Left cardiac atrium (tissue), 4 donors: ENCODE data around the gene CPNE5. TPM values are rescaled to one million over a fixed set of nuclear protein-coding genes. Genes with fewer than 3 reads are reported as not detected.

Source experiments
- ATAC-seq, 2 donors: fragments of 200-7000 bp; cut with Tn5 transposase; one replicate each; pipeline ENCODE4 v1.9.1; 2020; ENCODE audit warnings: mild to moderate bottlenecking in 2 of 2, moderate library complexity in 2 of 2
- DNase-seq: peaks from one replicate; pipeline ENCODE4 v3.0.0-alpha.2; 2020
- intact Hi-C, 2 donors: fragments of 100-400 bp; cut with DNase I; formaldehyde crosslinking; loops; one replicate each; pipeline versions ENCODE4 v1.14.1 to v1.15.1; 2022 to 2023
- total RNA-seq, 2 donors: library from RNA; stranded (reverse); fragmentation: NEBNext Ultra II Directional; extraction: Animal tissue kit (Norgen Biotek cat#: 25700); gene quantifications; one replicate each; pipeline ENCODE4 v1.2.1, GENCODE V29; 2021
- donor health status: DM: no; HTN: yes; CAD: no.
- donor health status: DM: no; HTN: yes; CAD: no; lungs with severe emphysema.
- donor health status: DM: yes; HTN: yes; CAD: no.
- donor health status: Dilated cardiomyopathy.

The CPNE5 gene
- total RNA-seq, 2 donors from 2014 or later = 14.7 to 63.5 TPM

- peak; percentile 80 for DNase-seq
- intact Hi-C loops = loop anchor here (10.0 kb wide), 3 partner anchors 74 to 144 kb away; no protein-coding TSS in a partner anchor
- peak; percentile 80 to 88 for ATAC-seq
Measured at GRCh38 chr6:36759148-36759759, 80.0 kb downstream of the CPNE5 start.

- DNase-seq (no peak), ATAC-seq (no peak)
- intact Hi-C loops = loop anchor here (10.0 kb wide), 3 partner anchors 74 to 144 kb away; no protein-coding TSS in a partner anchor
Measured at GRCh38 chr6:36758516-36759147, 80.6 kb downstream of the CPNE5 start.

- ATAC-seq (no peak), DNase-seq (no peak)
- intact Hi-C loops = loop anchor here (10.0 kb wide), 3 partner anchors 73 to 143 kb away; no protein-coding TSS in a partner anchor
Measured at GRCh38 chr6:36757943-36758508, 81.2 kb downstream of the CPNE5 start.

GRCh38 chr6:36757206-36757605 lies 82.0 kb downstream of the CPNE5 start:
- DNase-seq = no peak
- no peak for ATAC-seq
- intact Hi-C loops = loop anchor here (10.0 kb wide), 3 partner anchors 72 to 142 kb away; no protein-coding TSS in a partner anchor

GRCh38 chr6:36756786-36757185 lies 82.5 kb downstream of the CPNE5 start:
- ATAC-seq (no peak), DNase-seq (no peak)
- intact Hi-C loops = loop anchor here (10.0 kb wide), 3 partner anchors 72 to 142 kb away; no protein-coding TSS in a partner anchor

GRCh38 chr6:36755435-36756348 lies 83.6 kb downstream of the CPNE5 start:
- ATAC-seq (no peak), DNase-seq (no peak)
- intact Hi-C loops = loop anchor here (10.0 kb wide), 3 partner anchors 71 to 141 kb away; no protein-coding TSS in a partner anchor

- ATAC-seq = no peak
- DNase-seq = no peak
- intact Hi-C loops = loop anchor here (10.0 kb wide), 3 partner anchors 70 to 140 kb away; no protein-coding TSS in a partner anchor
Measured at GRCh38 chr6:36754582-36755434, 84.4 kb downstream of the CPNE5 start.

- ATAC-seq (no peak), DNase-seq (no peak)
- intact Hi-C loops = loop anchor here (10.0 kb wide), 3 partner anchors 69 to 139 kb away; no protein-coding TSS in a partner anchor
Measured at GRCh38 chr6:36753671-36754405, 85.4 kb downstream of the CPNE5 start.

- DNase-seq = no peak
- intact Hi-C loops = loop anchor here (10.0 kb wide), 3 partner anchors 68 to 138 kb away; no protein-coding TSS in a partner anchor
- ATAC-seq = peak; percentile 29 to 44
Measured at GRCh38 chr6:36752886-36753506, 86.2 kb downstream of the CPNE5 start.

- DNase-seq (no peak), ATAC-seq (no peak)
- intact Hi-C loops = loop anchor here (10.0 kb wide), 3 partner anchors 68 to 138 kb away; no protein-coding TSS in a partner anchor
Measured at GRCh38 chr6:36752187-36752885, 86.9 kb downstream of the CPNE5 start.

- intact Hi-C loops = loop anchor here (10.0 kb wide), 3 partner anchors 67 to 137 kb away; no protein-coding TSS in a partner anchor
- DNase-seq = no peak
- no peak for ATAC-seq
Measured at GRCh38 chr6:36751833-36752186, 87.4 kb downstream of the CPNE5 start.

- no peak for ATAC-seq
- DNase-seq = no peak
- intact Hi-C loops = loop anchor here (10.0 kb wide), 3 partner anchors 66 to 136 kb away; no protein-coding TSS in a partner anchor
Measured at GRCh38 chr6:36751091-36751490, 88.2 kb downstream of the CPNE5 start.

- intact Hi-C loops = loop anchor here (10.0 kb wide), 3 partner anchors 65 to 135 kb away; no protein-coding TSS in a partner anchor
- DNase-seq (no peak), ATAC-seq (no peak)
Measured at GRCh38 chr6:36749829-36750489, 89.3 kb downstream of the CPNE5 start.

- ATAC-seq (no peak), DNase-seq (no peak)
- intact Hi-C loops = no loop called here
Measured at GRCh38 chr6:36746251-36746650, 93.0 kb downstream of the CPNE5 start.

GRCh38 chr6:36745836-36746235 lies 93.4 kb downstream of the CPNE5 start:
- intact Hi-C loops = no loop called here
- no peak for DNase-seq
- ATAC-seq = no peak

GRCh38 chr6:36745283-36745682 lies 94.0 kb downstream of the CPNE5 start:
- intact Hi-C loops = no loop called here
- ATAC-seq (no peak), DNase-seq (no peak)
